Memory B cell (primary cell): ENCODE data around the gene C19orf85.
"Not testable (repeated sequence)": the region's sequence is repeated elsewhere in the genome, so short reads cannot be mapped to it uniquely, and the experiment has no call there.

Experiments
- ATAC-seq: fragments of 150-1000 bp; cut with Tn5 transposase; 2 replicates; pipeline ENCODE4 v1.10.0; 2021; ENCODE audit warnings: low read depth, mild to moderate bottlenecking, moderate library complexity
- DNase-seq, 2 donors: peaks; one replicate each; pipeline ENCODE4 v3.0.0; 2022; ENCODE audit warnings: low spot score in 2 of 2
- H3K27ac Mint-ChIP-seq: one replicate; pipeline ENCODE4 v1.8.0; 2022; ENCODE audit warnings: mild to moderate bottlenecking, moderate library complexity, mixed read lengths
- H3K27me3 Mint-ChIP-seq: one replicate; pipeline ENCODE4 v1.8.0; 2022; ENCODE audit warnings: mixed read lengths
- H3K36me3 Mint-ChIP-seq: one replicate; pipeline ENCODE4 v1.8.0; 2022; ENCODE audit warnings: mild to moderate bottlenecking, mixed read lengths
- H3K4me1 Mint-ChIP-seq: one replicate; pipeline ENCODE4 v1.8.0; 2022; ENCODE audit warnings: mixed read lengths
- H3K4me3 Mint-ChIP-seq: one replicate; pipeline ENCODE4 v1.8.0; 2022; ENCODE audit warnings: mild to moderate bottlenecking, moderate library complexity, mixed read lengths
- H3K9me3 Mint-ChIP-seq: one replicate; pipeline ENCODE4 v1.8.0; 2022; ENCODE audit warnings: mixed read lengths

Gene C19orf85

DNA sequence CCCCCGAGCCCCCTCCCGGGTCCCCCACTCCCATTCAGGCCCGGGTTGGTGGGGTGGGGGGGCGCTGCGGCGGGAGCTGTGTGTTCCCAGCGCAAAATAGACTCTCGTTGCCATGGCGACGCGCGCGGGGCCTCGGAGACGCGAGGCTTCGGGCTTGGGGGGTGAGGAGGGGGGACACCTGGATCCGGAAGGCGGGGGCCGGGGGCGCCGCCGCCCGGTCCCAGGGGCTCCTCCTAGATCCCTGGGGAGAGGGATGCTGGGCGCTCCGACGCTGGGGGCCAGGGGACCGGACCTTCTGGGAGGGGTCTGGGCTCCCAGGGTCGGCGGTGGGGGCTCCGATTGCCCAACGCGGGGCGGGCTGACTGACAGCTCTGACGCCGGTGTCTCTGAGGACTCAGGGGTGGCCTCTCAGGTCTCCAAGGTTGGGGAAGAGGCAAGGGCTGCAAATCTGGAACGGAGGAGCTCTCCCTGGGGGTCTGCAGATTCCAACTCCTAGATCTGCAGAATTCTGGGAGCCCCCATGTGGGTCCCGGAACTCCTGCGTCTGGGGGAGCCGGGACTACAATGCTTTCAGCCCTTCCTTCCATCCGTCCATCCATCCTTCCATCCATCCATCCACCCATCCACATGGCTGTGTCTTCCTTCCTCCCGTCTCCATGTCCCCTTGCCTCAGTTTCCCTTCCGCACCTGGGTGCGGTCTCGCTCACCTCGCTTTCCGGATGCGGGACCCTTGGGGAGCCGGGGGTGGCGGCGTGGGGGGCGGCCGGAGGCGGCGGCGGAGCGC lies 12.4 kb downstream of the C19orf85 start:
- DNase-seq = no peak
- Mint-ChIP-seq H3K4me1 (peaks cover 14% of the 10 kb centered on the region), H3K27ac (no peak overlapping the region), H3K4me3 (peak overlapping the region; percentile 67), H3K9me3 (no peaks in the 10 kb centered on the region), H3K27me3 (peaks cover 18% of the 10 kb centered on the region), H3K36me3 (peaks cover 18% of the 10 kb centered on the region)
- ATAC-seq = peak; percentile 38

DNA sequence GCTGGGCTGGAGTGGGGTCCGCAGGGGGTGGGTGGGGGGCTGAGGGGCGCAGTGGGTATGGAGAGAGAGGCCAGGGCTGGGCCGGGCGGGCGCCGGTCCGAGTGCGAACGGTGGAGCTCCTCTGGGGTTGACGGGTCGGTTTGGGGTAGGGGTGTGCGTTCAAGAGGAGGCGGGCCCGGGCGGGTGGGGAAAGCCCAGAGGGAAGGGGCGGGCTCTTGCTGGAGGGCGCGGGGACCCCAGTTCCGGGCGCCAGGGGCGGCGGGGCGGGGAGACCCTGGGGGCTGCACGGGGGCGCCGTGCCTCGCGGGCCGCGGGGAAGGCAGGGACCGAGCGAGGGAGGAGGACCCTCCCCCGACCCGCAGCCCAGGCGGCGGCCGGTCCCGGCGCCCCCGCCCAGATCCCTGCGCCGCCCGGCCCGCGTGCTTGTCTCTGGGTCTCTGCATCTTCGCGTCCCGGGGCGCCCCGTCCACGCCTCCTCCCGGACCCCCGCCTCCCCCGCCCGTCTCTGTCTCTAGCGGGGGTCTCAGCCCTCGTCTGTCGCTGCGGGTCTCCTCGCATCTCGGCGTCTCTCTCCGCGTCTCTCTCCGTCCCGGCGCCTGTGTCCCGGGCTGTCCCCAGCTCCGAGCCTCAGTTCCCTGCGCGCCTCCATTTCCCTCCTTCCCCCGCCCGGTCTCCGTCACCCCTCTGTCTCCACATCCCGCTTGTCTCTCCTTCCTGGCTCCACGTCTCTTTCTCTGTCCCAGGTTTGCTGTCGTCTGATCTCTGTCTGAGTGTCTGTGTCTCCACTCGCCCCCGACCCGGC lies 13.2 kb downstream of the C19orf85 start:
- peak overlapping the region; percentile 67 for H3K4me3 Mint-ChIP-seq
- peaks cover 18% of the 10 kb centered on the region for H3K27me3 Mint-ChIP-seq
- H3K4me1 Mint-ChIP-seq = peaks cover 14% of the 10 kb centered on the region
- DNase-seq (no peak), ATAC-seq (peak; percentile 47)
- peak overlapping the region; percentile 89 for H3K27ac Mint-ChIP-seq
- H3K9me3 Mint-ChIP-seq = no peaks in the 10 kb centered on the region
- peaks cover 18% of the 10 kb centered on the region for H3K36me3 Mint-ChIP-seq

DNA sequence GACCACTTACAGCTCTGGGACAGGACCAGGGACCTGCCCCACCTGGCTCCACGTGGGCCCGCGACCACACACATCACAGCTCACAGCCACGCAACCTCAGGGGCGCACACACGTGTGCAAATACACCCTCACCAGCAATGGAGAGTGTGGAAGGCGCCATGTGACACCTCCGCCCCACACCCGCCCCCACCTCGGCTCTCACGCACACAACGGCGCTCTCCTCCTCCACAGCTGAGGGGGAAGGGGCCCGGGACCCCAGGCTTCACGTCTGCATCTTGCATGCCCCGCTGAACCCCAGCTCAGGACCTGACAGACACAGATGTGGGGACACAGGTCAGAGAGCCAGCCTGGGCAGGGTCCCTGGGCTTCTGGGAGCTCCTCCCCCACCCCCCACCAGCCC lies 15.1 kb downstream of the C19orf85 start:
- Mint-ChIP-seq H3K4me3 (no peak overlapping the region), H3K27ac (no peak overlapping the region), H3K27me3 (peaks cover 23% of the 10 kb centered on the region), H3K4me1 (peaks cover 14% of the 10 kb centered on the region), H3K9me3 (no peaks in the 10 kb centered on the region), H3K36me3 (peaks cover 9% of the 10 kb centered on the region)
- ATAC-seq = no peak
- DNase-seq = no peak

DNA sequence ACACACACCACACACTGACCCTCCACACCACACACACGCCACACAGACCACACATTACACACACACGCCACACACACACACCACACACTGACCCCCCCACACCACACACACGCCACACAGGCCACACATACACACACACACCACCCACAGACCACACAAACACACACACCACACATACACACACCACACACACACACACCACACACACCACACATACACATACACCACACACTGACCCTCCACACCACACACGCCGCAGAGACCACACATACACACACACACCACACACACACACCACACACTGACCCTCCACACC lies 16.4 kb downstream of the C19orf85 start:
- not testable (repeated sequence) for H3K27ac Mint-ChIP-seq, DNase-seq, ATAC-seq, H3K9me3 Mint-ChIP-seq, H3K36me3 Mint-ChIP-seq, H3K4me3 Mint-ChIP-seq
- H3K27me3 Mint-ChIP-seq = peaks cover 27% of the 10 kb centered on the region
- H3K4me1 Mint-ChIP-seq = peaks cover 11% of the 10 kb centered on the region

DNA sequence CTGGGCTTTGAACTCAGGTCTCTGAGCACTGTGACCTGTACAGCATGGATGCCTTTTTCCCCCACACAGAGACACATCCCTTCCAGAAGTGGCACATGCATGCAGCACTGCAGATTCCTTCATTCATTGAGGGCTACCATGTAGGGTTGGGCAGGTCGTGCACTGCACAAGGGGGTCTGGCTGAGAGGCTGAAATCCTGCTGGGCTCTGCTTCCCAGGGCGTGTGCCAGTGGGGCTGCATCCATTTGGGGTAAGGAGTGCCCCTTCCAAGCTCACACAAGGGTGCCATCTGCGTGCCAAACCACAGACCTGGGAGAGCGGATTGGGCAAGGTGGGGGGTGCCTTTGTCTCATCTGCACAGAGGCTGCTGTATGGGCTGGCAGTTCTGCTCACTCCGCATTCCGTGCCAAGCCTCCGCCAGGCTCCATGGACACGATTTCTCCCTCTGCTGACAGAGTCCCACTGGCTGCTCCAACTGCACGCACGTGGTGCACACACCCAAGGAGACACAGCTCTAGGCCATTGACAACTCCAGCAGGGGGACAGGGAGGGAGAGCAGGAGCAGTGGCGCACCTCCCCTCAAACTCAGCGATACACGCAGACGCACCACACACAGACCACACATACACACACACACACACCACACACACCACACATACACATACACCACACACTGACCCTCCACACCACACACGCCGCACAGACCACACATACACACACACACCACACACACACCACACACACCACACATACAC lies 17.0 kb downstream of the C19orf85 start:
- DNase-seq (no peak), ATAC-seq (peak; percentile 22)
- H3K27me3 Mint-ChIP-seq = peaks cover 31% of the 10 kb centered on the region
- H3K4me3 Mint-ChIP-seq = no peak overlapping the region
- H3K27ac Mint-ChIP-seq = no peak overlapping the region
- no peaks in the 10 kb centered on the region for H3K9me3 Mint-ChIP-seq
- peaks cover 4% of the 10 kb centered on the region for H3K36me3 Mint-ChIP-seq
- H3K4me1 Mint-ChIP-seq = peaks cover 16% of the 10 kb centered on the region

DNA sequence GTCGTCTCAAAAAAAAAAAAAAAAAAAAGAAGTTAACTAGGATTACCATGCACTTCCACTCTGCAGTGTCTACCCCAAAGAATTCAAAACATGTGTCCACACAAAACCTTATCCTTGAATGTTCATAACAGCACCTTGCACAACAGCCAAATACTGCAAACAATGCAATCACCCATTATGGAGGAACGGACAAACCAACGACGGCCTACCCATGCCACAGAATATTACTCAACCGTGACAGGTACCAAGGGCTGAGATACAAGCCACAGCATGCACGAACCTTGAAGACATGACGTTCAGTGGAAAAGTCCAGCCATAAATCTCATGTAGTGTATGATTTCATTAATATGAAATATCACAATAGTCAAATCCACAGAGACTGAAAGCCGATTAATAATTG lies 18.5 kb downstream of the C19orf85 start:
- ATAC-seq = no peak
- DNase-seq = no peak
- H3K27ac Mint-ChIP-seq = no peak overlapping the region
- H3K36me3 Mint-ChIP-seq = peaks cover 7% of the 10 kb centered on the region
- H3K4me1 Mint-ChIP-seq = peaks cover 17% of the 10 kb centered on the region
- H3K9me3 Mint-ChIP-seq = no peaks in the 10 kb centered on the region
- H3K27me3 Mint-ChIP-seq = peaks cover 33% of the 10 kb centered on the region
- H3K4me3 Mint-ChIP-seq = no peak overlapping the region

DNA sequence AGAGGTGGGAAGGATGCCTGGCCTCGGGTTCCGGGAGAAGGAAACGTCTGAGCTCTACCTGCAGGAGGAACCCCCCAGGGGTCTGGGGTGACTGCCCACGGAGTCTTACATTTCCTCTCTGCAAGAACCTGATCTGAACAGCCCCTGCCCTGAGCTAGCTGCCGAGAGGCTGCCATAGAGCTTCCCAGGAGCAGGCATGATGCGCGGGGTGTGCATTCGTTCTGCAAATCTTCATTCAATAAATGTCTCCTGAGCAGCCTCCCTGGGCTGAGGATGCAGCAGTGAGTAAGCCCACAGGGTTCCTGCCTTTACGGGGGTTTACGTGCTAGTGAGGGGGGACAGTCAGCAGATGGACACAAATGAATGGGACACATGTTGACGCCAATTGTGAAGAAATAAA lies 19.9 kb downstream of the C19orf85 start:
- Mint-ChIP-seq H3K4me1 (peaks cover 18% of the 10 kb centered on the region), H3K9me3 (no peaks in the 10 kb centered on the region), H3K36me3 (peaks cover 3% of the 10 kb centered on the region), H3K27me3 (peaks cover 31% of the 10 kb centered on the region), H3K4me3 (no peak overlapping the region), H3K27ac (no peak overlapping the region)
- no peak for ATAC-seq
- no peak for DNase-seq

DNA sequence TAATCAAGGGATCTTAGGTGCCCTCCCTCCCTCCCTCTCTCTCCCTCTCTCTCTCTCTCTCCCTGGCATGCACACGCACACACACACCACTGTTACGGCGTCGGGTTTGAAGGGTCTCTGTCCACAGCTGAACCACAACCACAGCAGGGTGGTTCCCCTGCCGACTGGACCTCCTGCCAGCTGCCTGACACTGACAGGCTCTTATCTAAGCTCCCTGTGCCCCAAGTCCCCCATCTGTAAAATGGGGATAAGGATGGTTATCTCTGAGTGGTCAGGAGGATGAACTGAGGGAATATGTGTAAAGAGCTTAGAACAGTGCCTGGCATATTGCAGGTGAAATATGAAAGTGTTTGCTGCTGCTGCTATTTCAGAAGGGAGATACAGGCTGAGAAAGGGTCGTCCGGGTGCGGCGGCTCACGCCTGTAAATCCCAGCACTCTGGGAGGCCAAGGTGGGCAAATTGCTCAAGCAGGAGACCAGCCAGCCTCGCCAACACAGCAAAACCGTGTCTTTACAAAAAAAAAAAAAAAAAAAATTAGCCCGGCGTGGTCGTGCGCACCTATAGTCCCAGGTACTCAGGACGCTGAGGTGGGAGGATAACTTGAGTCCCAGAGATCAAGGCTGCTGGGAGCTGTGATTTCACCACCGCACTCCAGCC lies 20.6 kb downstream of the C19orf85 start:
- Mint-ChIP-seq H3K36me3 (peaks cover 6% of the 10 kb centered on the region), H3K9me3 (peaks cover 3% of the 10 kb centered on the region), H3K27ac (no peak overlapping the region), H3K27me3 (peaks cover 37% of the 10 kb centered on the region), H3K4me3 (no peak overlapping the region), H3K4me1 (peaks cover 20% of the 10 kb centered on the region)
- ATAC-seq = no peak
- DNase-seq = no peak

DNA sequence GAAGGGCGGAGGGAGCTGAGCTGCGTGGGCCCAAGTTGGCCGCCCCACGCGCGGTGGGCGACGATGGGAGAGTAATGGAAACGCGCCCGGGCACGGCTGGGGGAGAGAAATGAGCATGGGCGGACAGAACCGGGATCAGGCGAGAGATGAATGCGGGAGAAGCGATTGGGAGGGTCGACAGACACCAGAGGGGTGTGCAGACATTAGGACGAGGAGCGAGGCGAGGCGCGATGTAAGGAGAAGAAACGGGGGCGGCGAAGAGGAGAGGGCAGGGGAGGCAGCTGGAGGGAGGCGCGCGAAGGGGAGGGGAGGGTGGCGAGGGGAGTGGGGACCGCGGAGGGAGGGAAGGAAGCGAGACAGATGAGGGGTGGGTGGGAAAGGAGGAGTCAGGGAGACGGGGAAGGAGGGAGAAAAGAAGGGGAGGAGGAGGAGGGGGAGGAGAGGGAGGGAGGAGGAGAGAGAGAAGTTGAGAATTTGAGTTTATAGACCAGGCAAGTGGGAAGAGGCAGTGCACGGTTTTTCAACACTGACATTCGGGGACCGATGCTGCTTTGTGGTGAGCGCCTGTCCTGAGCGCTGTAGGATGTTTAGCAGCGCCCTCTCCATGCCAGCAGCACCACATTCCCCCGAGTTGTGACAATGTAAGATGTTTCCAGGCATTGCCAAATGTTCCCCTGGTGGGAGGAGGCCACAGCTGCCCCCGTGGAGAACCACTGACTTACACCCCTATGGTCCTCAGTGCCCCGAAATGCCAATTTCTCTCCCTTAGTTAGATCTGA lies 21.3 kb downstream of the C19orf85 start, which contains the start of gene SHISA7:
Gene SHISA7, minus strand, starts transcription at position 256 of the 779 bp plus-strand sequence. CDS start 437 bp downstream, outside the sequence.
- peaks cover 3% of the 10 kb centered on the region for H3K9me3 Mint-ChIP-seq
- peaks cover 6% of the 10 kb centered on the region for H3K36me3 Mint-ChIP-seq
- H3K27ac Mint-ChIP-seq = no peak within 1 kb of the TSS
- ATAC-seq (no peak), DNase-seq (no peak)
- no peak within 1 kb of the TSS for H3K4me3 Mint-ChIP-seq
- peaks cover 40% of the 10 kb centered on the region for H3K27me3 Mint-ChIP-seq
- H3K4me1 Mint-ChIP-seq = peaks cover 20% of the 10 kb centered on the region

DNA sequence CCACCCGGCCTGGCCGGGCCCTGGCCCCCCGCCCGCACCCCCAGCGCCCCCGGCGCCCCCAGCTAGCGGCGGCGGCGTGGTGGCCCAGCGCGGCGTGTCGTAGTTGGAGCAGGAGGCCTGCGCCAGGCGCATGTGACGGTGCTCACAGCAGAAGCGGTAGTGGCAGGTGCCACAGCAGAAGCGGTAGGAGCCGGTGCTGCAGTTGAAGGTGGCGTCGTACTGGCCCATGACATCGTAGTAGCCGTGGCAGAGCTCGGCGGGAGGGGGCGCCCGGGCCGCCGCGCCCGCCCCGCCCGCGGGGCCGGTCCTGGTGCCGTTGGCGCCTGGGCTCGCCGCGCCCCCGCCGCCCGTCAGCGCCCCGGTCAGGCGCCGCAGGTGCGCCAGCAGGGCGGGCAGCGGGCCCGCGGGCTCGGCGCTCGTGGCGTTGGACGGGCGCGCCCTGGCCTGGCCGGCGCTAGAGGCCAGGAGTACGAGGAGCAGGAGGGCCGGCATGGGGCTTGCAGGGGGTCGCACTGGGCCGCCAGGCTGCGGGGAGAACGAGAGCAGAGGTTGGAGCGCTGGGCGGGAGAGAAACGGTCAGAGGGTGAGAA lies 22.1 kb downstream of the C19orf85 start:
- H3K27ac Mint-ChIP-seq = no peak overlapping the region
- no peak overlapping the region for H3K4me3 Mint-ChIP-seq
- H3K36me3 Mint-ChIP-seq = peaks cover 6% of the 10 kb centered on the region
- ATAC-seq = peak; percentile 58
- DNase-seq = peak in 1 of 2 donors; percentile 33
- H3K4me1 Mint-ChIP-seq = peaks cover 20% of the 10 kb centered on the region
- H3K9me3 Mint-ChIP-seq = peaks cover 3% of the 10 kb centered on the region
- H3K27me3 Mint-ChIP-seq = peaks cover 40% of the 10 kb centered on the region

DNA sequence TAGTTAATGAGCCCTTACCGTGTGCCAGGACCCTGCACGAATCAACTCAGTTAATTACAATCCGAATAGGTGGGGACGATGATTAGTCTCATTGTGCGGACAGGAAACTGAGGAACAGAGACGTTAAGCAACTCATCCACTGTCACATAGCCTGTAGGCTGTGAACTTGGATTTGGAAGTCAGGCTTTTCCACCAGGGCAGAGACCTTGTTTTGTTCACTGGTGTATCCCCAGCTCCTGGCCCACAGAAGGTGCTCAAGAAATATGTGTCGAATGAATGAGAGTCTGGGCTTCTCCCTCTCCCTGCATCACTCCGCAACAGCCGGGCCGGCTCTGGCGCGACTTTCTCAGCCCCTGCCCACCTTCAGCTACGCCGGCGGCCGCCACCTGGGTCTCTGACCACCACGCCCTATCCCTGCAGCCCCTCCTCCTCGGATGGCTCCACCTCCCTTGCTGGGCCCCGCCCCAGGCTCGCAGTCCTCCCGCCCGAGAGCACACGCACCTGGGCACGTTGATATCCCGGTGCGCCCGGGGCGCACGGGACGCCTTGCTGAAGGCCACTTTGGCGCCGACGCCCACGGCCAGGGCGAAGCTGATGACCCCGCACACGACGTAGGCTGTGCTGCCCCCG lies 22.7 kb downstream of the C19orf85 start:
- peaks cover 3% of the 10 kb centered on the region for H3K9me3 Mint-ChIP-seq

DNA sequence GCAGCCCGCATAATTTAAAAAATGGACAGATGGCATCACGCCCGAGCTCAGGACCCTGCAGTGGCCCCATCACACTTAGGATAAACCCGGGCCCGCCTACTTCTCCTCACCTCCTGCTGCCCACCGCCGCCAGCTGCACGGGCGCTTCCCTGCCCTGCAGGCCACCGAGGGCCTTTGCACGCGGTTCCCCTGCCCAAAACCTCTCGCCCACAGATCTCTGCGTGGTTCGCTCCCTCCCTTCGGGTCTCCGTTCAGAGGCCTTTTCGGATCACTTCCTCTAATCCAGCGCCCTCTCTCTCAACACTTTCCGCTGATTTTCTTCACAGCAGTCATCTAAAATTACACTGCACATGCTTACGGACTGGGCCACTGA lies 23.2 kb downstream of the C19orf85 start:
- Mint-ChIP-seq H3K9me3 (peaks cover 3% of the 10 kb centered on the region), H3K4me3 (peak overlapping the region; percentile 21), H3K27me3 (peaks cover 46% of the 10 kb centered on the region), H3K4me1 (peaks cover 22% of the 10 kb centered on the region), H3K27ac (peak overlapping the region; percentile 19), H3K36me3 (peaks cover 6% of the 10 kb centered on the region)
- ATAC-seq = peak; percentile 61
- peak; percentile 32 to 39 for DNase-seq

More for the DNA sequence above, 22.7 kb downstream of the C19orf85 start:
- DNase-seq = peak in 1 of 2 donors; percentile 22
- peaks cover 22% of the 10 kb centered on the region for H3K4me1 Mint-ChIP-seq
- ATAC-seq = peak; percentile 35
- H3K27me3 Mint-ChIP-seq = peaks cover 42% of the 10 kb centered on the region
- peak overlapping the region; percentile 21 for H3K4me3 Mint-ChIP-seq
- peak overlapping the region; percentile 19 for H3K27ac Mint-ChIP-seq
- H3K36me3 Mint-ChIP-seq = peaks cover 6% of the 10 kb centered on the region
